PC-9 (cell line): ENCODE measurements around the gene CELF4. TPM values are rescaled to one million over a fixed set of nuclear protein-coding genes. Genes with fewer than 3 reads are reported as not detected.

Experiments
- BruUV-seq: library from RNA; stranded (reverse); fragments of 400-500 nt; replicated peaks from 2 replicates; lab custom pipeline; 2021; lab: Mats Ljungman, UMichigan
- CTCF ChIA-PET: fragments of 300-600 bp; sonication (Branson Sonifier 250); formaldehyde crosslinking; loops from one replicate; lab custom pipeline; 2022; ENCODE audit warnings: antibody characterized with exemption; lab: Charles Lee
- POLR2A ChIA-PET: fragments of 300-600 bp; sonication (Branson Sonifier 250); formaldehyde crosslinking; loops from one replicate; lab custom pipeline; 2022; ENCODE audit warnings: antibody characterized with exemption; ENCODE audit not compliant: unreplicated experiment; lab: Charles Lee
- DNase-seq, 2 experiments: peaks; one replicate each; pipeline versions ENCODE4 v3.0.0 to v3.0.0-alpha.2; 2015 to 2022; ENCODE audit warnings: mixed read lengths in 1 of 2
- H2AFZ ChIP-seq: fragments of 200-600 bp; sonication (generic); 2 replicates; pipeline ENCODE4 v1.8.1; 2017; ENCODE audit warnings: antibody characterized with exemption
- H3F3A ChIP-seq: fragments of 200-600 bp; sonication (generic); 2 replicates; pipeline ENCODE4 v1.8.1; 2017; ENCODE audit warnings: antibody characterized with exemption, mild to moderate bottlenecking, low read depth; ENCODE audit not compliant: insufficient read depth
- H3K27ac ChIP-seq: fragments of 200-600 bp; sonication (generic); 2 replicates; pipeline ENCODE4 v1.6.1; 2016; ENCODE audit warnings: mixed run types
- H3K27me3 ChIP-seq: fragments of 200-600 bp; sonication (generic); 2 replicates; pipeline ENCODE4 v1.6.1; 2016; ENCODE audit warnings: low read depth, mixed run types; ENCODE audit not compliant: insufficient read depth
- H3K36me3 ChIP-seq: fragments of 200-600 bp; sonication (generic); 2 replicates; pipeline ENCODE4 v1.6.1; 2016; ENCODE audit warnings: low read depth, mixed run types
- H3K4me1 ChIP-seq: fragments of 200-600 bp; sonication (generic); replicated peaks from 2 replicates; pipeline ENCODE4 v1.6.1; 2016; ENCODE audit warnings: mixed run types; ENCODE audit not compliant: insufficient read depth
- H3K4me2 ChIP-seq: fragments of 200-600 bp; sonication (generic); 2 replicates; pipeline ENCODE4 v1.6.1; 2017; ENCODE audit warnings: mixed run types
- H3K4me3 ChIP-seq: fragments of 200-600 bp; sonication (generic); 2 replicates; pipeline ENCODE4 v1.6.1; 2016; ENCODE audit warnings: mixed run types
- H3K79me2 ChIP-seq: fragments of 200-600 bp; sonication (generic); 2 replicates; pipeline ENCODE4 v1.6.1; 2017; ENCODE audit warnings: low read depth, mixed run types
- H3K9me2 ChIP-seq: fragments of 200-600 bp; sonication (generic); 2 replicates; pipeline ENCODE4 v1.8.1; 2017; ENCODE audit warnings: mild to moderate bottlenecking; ENCODE audit not compliant: insufficient read depth
- H3K9me3 ChIP-seq: fragments of 200-600 bp; sonication (generic); 2 replicates; pipeline ENCODE4 v1.8.1; 2016; ENCODE audit warnings: low read depth; ENCODE audit not compliant: insufficient read depth
- H4K20me1 ChIP-seq: fragments of 200-600 bp; sonication (generic); 2 replicates; pipeline ENCODE4 v1.8.1; 2017; ENCODE audit not compliant: insufficient read depth
- EZH2 ChIP-seq: fragments of 200-600 bp; sonication (generic); IDR thresholded peaks from 2 replicates; pipeline ENCODE4 v1.8.0; 2017; ENCODE audit warnings: antibody characterized with exemption, low read depth
- intact Hi-C: fragments of 100-400 bp; cut with micrococcal nuclease; formaldehyde crosslinking; loops from one replicate; pipeline ENCODE4 v1.10.0; 2022; ENCODE audit not compliant: unreplicated experiment
- total RNA-seq: library from RNA; stranded (reverse); gene quantifications from 2 replicates; pipeline ENCODE4 v1.2.3, GENCODE V29; 2021
- TF ChIP-seq, protein P1 (sequence below): fragments of 200-600 bp; sonication (generic); conservative IDR thresholded peaks from 2 replicates; pipeline ENCODE4 v1.6.1; 2017; ENCODE audit warnings: mixed run types, antibody characterized with exemption, mild to moderate bottlenecking, moderate library complexity

CELF4 gene
- total RNA-seq, 1 experiment from 2014 or later = 1.2 TPM

DNA sequence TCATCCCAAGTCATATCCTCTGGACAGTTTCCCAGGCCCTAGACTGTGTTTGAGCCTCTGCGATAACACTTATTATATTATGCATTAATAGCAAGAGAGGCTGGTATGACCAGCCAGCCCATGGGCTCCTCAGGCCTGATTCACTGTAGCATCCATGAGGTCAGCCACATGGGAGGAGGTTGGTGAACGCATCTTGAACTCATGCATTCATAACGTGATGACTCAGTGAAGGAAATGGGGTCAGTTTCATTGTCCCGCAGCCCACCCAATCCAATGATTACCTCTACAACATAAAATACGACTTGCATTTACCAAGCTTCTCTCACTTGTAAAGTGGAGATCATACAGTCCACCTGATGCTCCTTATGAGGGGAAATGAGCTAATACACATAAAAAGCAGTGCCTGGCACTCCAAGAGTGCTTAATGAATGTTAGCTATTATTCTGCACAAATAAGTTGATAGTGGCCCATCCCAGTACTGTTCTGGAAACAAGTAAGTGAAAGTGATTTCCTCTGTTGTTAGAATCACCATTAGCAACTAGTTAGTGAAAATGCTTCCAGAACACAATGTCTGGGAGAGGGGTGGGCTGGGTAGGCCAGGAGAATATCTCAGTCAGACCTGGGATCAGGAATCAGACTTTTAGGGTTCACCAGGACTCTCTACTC, 46.1 kb upstream of the CELF4 start:
- Histone ChIP-seq H3K79me2 (no peaks in the 10 kb centered on the region), H3K36me3 (no peaks in the 10 kb centered on the region), H4K20me1 (no peaks in the 10 kb centered on the region), H3K27ac (no peak overlapping the region), H3K27me3 (no peaks in the 10 kb centered on the region), H3F3A (no peaks in the 10 kb centered on the region), H3K9me3 (no peaks in the 10 kb centered on the region), H3K4me2 (no peak overlapping the region), H2AFZ (no peak overlapping the region), H3K4me3 (no peak overlapping the region), H3K9me2 (no peaks in the 10 kb centered on the region), H3K4me1 (no peaks in the 10 kb centered on the region)
- POLR2A ChIA-PET = no interaction called here
- TF ChIP-seq, protein P1, sequence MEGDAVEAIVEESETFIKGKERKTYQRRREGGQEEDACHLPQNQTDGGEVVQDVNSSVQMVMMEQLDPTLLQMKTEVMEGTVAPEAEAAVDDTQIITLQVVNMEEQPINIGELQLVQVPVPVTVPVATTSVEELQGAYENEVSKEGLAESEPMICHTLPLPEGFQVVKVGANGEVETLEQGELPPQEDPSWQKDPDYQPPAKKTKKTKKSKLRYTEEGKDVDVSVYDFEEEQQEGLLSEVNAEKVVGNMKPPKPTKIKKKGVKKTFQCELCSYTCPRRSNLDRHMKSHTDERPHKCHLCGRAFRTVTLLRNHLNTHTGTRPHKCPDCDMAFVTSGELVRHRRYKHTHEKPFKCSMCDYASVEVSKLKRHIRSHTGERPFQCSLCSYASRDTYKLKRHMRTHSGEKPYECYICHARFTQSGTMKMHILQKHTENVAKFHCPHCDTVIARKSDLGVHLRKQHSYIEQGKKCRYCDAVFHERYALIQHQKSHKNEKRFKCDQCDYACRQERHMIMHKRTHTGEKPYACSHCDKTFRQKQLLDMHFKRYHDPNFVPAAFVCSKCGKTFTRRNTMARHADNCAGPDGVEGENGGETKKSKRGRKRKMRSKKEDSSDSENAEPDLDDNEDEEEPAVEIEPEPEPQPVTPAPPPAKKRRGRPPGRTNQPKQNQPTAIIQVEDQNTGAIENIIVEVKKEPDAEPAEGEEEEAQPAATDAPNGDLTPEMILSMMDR = no peak
- no peak for TF ChIP-seq EZH2
- no peak for DNase-seq
- intact Hi-C loops = no loop called here
- no TSS peak for BruUV-seq
- CTCF ChIA-PET = no interaction called here

- H3F3A ChIP-seq = no peaks in the 10 kb centered on the region
- no peaks in the 10 kb centered on the region for H3K9me3 ChIP-seq
- H3K4me2 ChIP-seq = no peak overlapping the region
- H3K9me2 ChIP-seq = no peaks in the 10 kb centered on the region
- POLR2A ChIA-PET = no interaction called here
- no peaks in the 10 kb centered on the region for H3K4me1 ChIP-seq
- H3K79me2 ChIP-seq = no peaks in the 10 kb centered on the region
- no peaks in the 10 kb centered on the region for H3K36me3 ChIP-seq
- no TSS peak for BruUV-seq
- no peak overlapping the region for H3K4me3 ChIP-seq
- no peak for TF ChIP-seq EZH2
- TF ChIP-seq, protein P1 = no peak
- no peak for DNase-seq
- H3K27me3 ChIP-seq = no peaks in the 10 kb centered on the region
- no peak overlapping the region for H2AFZ ChIP-seq
- CTCF ChIA-PET = no interaction called here
- no peaks in the 10 kb centered on the region for H4K20me1 ChIP-seq
- intact Hi-C loops = no loop called here
- H3K27ac ChIP-seq = no peak overlapping the region
These were observed 43.3 kb upstream of the CELF4 start for GRCh38 chr18:37608876-37609275.

DNA sequence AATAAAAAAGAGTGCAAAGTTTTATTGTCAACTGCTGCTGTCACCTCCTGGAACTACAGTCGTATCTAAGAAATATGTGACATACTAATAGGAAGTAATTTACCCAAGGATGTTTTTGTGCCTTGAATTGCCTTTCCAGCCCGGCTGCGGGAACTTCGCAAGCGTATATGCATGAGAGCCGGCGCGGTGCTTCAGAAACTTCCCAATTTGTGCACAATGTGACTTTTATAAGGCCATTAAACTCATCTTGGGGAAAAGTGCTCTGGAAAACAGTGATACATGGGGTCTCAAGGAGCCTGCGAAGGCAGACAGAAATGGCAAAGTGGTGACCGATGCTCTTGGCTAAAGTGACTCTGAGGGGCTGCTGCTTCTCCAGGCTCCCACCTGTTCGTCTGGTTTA, 41.7 kb upstream of the CELF4 start:
- Histone ChIP-seq H4K20me1 (no peaks in the 10 kb centered on the region), H3K9me3 (no peaks in the 10 kb centered on the region), H2AFZ (no peak overlapping the region), H3K4me2 (no peak overlapping the region), H3K27me3 (no peaks in the 10 kb centered on the region), H3F3A (no peaks in the 10 kb centered on the region), H3K36me3 (no peaks in the 10 kb centered on the region), H3K79me2 (no peaks in the 10 kb centered on the region), H3K9me2 (no peaks in the 10 kb centered on the region), H3K27ac (no peak overlapping the region), H3K4me1 (no peaks in the 10 kb centered on the region), H3K4me3 (no peak overlapping the region)
- CTCF ChIA-PET = no interaction called here
- no TSS peak for BruUV-seq
- POLR2A ChIA-PET = no interaction called here
- TF ChIP-seq, protein P1 = no peak
- no peak for TF ChIP-seq EZH2
- no peak for DNase-seq
- intact Hi-C loops = no loop called here
